Ectodermal cell (in vitro differentiated cells): ENCODE measurements around the gene RHNO1. TPM values are rescaled to one million over a fixed set of nuclear protein-coding genes. Genes with fewer than 3 reads are reported as not detected.
A peak's percentile ranks its signal among the peaks of the same experiment; 100 is the strongest.

Experiments
- H3K27ac ChIP-seq: 2 replicates; pipeline ENCODE4 v1.7.0; 2013; ENCODE audit warnings: mild to moderate bottlenecking, low read depth, low read length; ENCODE audit not compliant: insufficient read depth, poor library complexity, severe bottlenecking
- H3K27me3 ChIP-seq: 2 replicates; pipeline ENCODE4 v1.7.0; 2013; ENCODE audit warnings: mild to moderate bottlenecking, low read length; ENCODE audit not compliant: insufficient read depth, control insufficient read depth, poor library complexity, severe bottlenecking
- H3K36me3 ChIP-seq: one replicate; pipeline ENCODE4 v1.7.0; 2013; ENCODE audit warnings: low read length; ENCODE audit not compliant: control insufficient read depth, insufficient read depth
- H3K4me1 ChIP-seq: one replicate; pipeline ENCODE4 v1.7.0; 2013; ENCODE audit warnings: low read length; ENCODE audit not compliant: control insufficient read depth, insufficient read depth
- H3K4me3 ChIP-seq: 2 replicates; pipeline ENCODE4 v1.7.0; 2013; ENCODE audit warnings: low read depth, low read length, control low read depth; ENCODE audit not compliant: insufficient read depth
- H3K9me3 ChIP-seq: 2 replicates; pipeline ENCODE4 v1.7.0; 2013; ENCODE audit warnings: mild to moderate bottlenecking, low read length, moderate library complexity; ENCODE audit not compliant: control insufficient read depth
- WGBS, 2 experiments: methylation state at CpG; one replicate each; pipeline ENCODE4 v1.1.7; 2013; ENCODE audit warnings: missing lambda C conversion rate in 2 of 2; 5-methylcytosine and 5-hydroxymethylcytosine counted together
- polyA plus RNA-seq, 4 experiments: library from polyadenylated mRNA; stranded (reverse); fragments of 50-300 nt; gene quantifications; one replicate each; pipeline ENCODE4 v1.2.3, GENCODE V29; 2013

The RHNO1 gene, protein sequence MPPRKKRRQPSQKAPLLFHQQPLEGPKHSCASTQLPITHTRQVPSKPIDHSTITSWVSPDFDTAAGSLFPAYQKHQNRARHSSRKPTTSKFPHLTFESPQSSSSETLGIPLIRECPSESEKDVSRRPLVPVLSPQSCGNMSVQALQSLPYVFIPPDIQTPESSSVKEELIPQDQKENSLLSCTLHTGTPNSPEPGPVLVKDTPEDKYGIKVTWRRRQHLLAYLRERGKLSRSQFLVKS
- polyA plus RNA-seq (2013, experiment 1 of 4), result 73.4 TPM
- polyA plus RNA-seq (2013, experiment 2 of 4), result 64.1 TPM
- polyA plus RNA-seq (2013, experiment 3 of 4), result 74.3 TPM
- 69.4 TPM for polyA plus RNA-seq (2013, experiment 4 of 4)

DNA sequence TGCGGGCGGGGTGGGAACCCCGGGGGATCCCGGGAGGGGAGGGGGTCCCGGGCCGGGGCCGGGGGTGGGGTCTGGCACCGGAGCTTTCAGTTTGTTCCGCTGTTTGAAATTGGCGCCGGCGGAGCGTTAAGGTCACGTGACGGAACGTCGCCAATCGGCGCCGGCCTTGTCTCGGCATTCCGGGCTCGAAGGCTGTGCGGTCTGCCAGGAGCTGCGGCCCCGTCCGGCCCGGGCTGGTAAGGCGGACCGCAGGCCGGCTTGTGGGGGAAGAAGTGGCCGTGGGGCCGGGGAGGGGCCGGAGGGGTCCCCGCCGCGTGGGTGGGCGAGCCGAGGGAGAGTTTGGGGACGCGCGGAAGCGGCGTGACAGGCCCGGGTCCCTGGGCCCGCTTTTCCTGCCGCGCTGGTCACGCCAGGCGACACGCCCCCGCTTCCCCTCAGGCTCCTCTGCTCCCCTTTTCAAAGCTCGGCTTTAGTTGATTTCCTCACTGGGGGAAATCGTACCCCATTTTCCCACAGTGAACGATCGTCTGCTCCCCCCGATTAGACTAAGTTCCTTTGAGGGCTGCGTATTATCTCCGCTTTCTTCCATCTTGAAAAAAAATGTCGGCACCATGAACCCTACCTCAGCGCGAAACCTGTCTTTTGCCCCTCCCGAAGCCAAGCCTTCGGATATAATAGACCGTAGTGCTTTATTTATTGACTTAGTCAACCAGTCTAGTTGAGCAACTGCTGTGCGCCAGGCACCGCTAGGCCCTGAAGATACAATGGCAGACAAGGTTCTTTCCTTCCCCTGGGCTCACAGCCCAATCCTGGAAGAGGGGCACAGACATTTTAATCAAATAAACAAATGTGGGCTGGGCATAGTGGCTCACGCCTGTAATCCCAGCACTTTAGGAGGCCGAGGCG lies at the start of gene RHNO1, which contains the start of gene FOXM1:
RHNO1 (plus strand) TSS at position 177 of the 906 bp plus-strand sequence. CDS start 8,144 bp downstream, outside the sequence.
FOXM1 (minus strand) TSS at position 128 of the 906 bp plus-strand sequence. CDS start 2,696 bp downstream, outside the sequence.
- H3K27ac ChIP-seq, result peak within 1 kb of the TSS; percentile 85
- H3K4me1 ChIP-seq, result peaks cover 6% of the 10 kb centered on the region
- peak within 1 kb of the TSS; percentile 98 for H3K4me3 ChIP-seq
- H3K27me3 ChIP-seq, result no peaks in the 10 kb centered on the region
- H3K9me3 ChIP-seq, result no peaks in the 10 kb centered on the region
- 1% methylated on average over 70 of the region's 70 CpGs for WGBS, 2 experiments
- H3K36me3 ChIP-seq, result peaks cover 20% of the 10 kb centered on the region

DNA sequence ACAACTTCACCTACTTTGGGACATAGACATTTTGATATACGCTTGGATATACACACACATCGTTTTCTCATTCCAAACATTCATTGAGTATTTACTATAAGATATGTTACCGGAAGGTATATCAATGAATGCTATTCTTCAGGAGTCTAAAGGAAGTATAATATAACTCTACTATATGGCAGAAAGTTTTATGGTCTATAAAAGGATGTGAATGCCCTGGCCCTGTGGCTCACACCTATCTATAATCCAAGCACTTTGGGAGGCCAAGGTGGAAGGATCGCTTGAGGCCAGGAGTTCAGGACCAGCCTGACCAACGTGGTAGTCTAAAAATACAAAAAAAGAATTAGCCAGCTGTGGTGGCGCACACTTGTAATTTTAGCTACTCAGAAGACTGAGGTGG lies 47.7 kb upstream of the RHNO1 start:
- H3K36me3 ChIP-seq, result peaks cover 12% of the 10 kb centered on the region
- H3K4me1 ChIP-seq, result peaks cover 30% of the 10 kb centered on the region
- H3K4me3 ChIP-seq, result no peak overlapping the region
- H3K27me3 ChIP-seq, result no peaks in the 10 kb centered on the region
- H3K9me3 ChIP-seq, result no peaks in the 10 kb centered on the region
- WGBS, 2 experiments, result 88 to 98% methylated on average over 3 to 4 of the region's 6 CpGs
- no peak overlapping the region for H3K27ac ChIP-seq

DNA sequence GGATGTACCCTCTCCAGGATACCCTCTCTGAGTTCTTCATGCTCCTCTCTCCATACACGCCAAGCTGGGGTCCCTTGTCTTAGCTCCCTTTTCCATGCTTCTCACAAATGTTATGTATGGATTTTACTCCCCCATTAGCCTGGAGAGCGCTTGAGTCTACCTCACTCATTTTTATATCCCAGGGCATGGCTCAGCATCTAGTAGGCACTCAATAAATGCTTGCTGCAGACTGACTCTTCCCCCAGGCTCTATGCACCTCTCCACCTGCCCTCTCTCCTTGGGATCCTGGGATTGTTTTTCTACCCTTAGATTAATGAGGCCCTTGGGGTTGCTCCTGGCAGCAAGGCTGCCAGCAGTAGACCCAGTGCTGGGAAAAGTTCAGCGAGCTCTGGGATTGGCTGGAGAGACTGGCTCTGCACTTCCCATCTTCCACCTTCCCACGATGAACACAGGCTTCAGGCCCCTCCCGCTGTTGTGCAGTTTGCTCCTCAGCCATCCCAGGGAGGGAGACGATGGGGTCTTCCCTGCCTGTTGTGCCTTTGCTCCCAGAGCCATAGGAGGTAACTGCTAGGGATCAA lies 44.4 kb upstream of the RHNO1 start:
- H3K36me3 ChIP-seq, result peaks cover 11% of the 10 kb centered on the region
- H3K27ac ChIP-seq, result no peak overlapping the region
- H3K27me3 ChIP-seq, result no peaks in the 10 kb centered on the region
- 85 to 91% methylated on average over 6 of the region's 6 CpGs for WGBS, 2 experiments
- no peaks in the 10 kb centered on the region for H3K9me3 ChIP-seq
- peaks cover 22% of the 10 kb centered on the region for H3K4me1 ChIP-seq
- no peak overlapping the region for H3K4me3 ChIP-seq

DNA sequence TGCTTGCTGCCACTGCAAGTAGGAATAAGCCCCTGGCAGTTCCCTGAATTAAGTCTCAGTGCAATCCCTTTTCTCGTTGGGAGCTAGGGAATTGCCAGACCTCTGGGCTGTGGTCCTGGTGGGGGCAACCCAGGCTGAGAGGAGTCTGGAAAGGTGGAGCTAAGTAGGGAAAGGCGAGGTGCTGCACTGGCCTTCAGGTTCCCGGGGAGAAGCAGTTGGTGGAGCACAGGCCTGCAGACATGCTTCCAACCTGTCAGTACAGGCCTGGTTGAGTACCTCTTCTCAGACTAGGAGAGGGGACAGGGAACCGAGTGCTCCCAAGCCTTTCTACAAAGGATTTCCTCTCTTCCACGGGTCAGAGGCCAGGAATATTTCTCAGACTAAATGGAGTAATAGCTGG lies 43.7 kb upstream of the RHNO1 start:
- Histone ChIP-seq H3K4me1 (peaks cover 22% of the 10 kb centered on the region), H3K4me3 (no peak overlapping the region), H3K9me3 (no peaks in the 10 kb centered on the region), H3K36me3 (peaks cover 6% of the 10 kb centered on the region), H3K27ac (no peak overlapping the region), H3K27me3 (no peaks in the 10 kb centered on the region)
- WGBS, 2 experiments, result 74 to 82% methylated on average over 5 of the region's 5 CpGs

DNA sequence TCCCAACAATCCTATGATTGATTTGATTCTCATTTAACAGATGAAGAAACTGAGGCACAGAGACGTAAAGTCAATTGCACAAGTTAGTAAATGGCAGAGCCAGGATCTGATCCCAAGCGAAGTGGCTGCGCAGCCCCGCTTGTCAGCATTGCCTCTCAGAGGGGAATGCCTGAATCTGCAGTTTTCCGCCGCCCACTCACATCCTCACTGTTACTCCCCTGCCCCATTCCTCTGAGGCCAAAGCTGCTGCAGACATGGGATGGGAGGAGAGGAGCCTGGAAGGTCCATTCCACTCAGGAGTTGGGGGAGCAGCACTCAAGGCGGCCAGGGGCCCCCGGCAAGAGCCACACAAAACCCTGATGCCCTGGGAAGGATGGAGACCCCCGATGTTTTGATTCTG lies 43.2 kb upstream of the RHNO1 start:
- H3K4me3 ChIP-seq, result no peak overlapping the region
- H3K27me3 ChIP-seq, result no peaks in the 10 kb centered on the region
- no peaks in the 10 kb centered on the region for H3K9me3 ChIP-seq
- peaks cover 22% of the 10 kb centered on the region for H3K4me1 ChIP-seq
- H3K27ac ChIP-seq, result no peak overlapping the region
- peaks cover 6% of the 10 kb centered on the region for H3K36me3 ChIP-seq
- 87 to 90% methylated on average over 9 of the region's 9 CpGs for WGBS, 2 experiments

DNA sequence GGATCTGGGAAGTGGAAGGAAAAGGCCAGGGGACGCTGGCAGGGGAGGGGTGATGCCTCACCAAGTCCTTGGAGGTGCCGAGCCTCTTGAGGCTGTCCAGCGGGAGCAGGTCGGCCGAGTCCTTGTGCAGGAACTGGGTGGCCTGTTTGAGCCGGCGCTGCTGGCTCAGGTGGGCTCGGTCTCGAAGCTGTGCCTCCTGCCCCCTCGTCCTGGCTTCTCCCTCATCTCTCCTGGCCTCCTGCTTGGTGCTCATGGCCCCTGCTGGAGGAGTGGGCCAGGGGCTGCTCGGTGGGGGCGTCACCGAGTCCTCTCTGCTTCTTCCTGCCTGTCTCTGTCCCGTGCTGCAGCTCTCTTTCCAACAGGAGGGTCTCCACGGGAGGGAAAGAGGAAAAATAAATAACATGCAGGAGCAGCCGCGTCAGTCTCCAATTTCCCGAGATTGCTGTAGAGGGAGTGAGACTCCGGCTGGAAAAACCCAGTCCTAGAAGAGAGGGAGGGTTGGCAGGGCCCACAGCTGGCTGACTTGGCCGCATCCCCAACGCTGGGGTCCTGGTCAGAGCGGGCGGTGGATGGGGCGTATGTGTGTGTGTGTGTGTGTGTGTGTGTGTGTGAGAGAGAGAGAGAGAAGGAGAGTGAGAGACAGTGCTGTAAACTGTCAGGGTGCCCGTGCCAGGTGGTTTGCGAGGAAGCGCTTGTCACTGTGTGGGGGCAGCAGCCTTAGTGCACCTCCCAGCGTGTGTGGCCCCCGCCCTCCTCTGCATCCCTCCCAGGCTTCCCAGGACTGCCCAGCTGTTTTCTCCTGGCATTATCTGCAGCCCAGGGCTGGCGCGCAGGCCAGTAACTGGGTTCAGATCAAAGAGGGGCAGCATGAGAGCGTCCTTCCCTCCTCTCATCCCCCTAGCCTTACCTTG lies 42.2 kb upstream of the RHNO1 start, which contains the start of gene NRIP2:
NRIP2 (minus strand) TSS at position 455 of the 911 bp plus-strand sequence; CDS start at position 403, 52 bp downstream.
- Histone ChIP-seq H3K27ac (no peak within 1 kb of the TSS), H3K36me3 (peaks cover 6% of the 10 kb centered on the region), H3K27me3 (no peaks in the 10 kb centered on the region), H3K4me1 (peaks cover 22% of the 10 kb centered on the region), H3K4me3 (no peak within 1 kb of the TSS), H3K9me3 (no peaks in the 10 kb centered on the region)
- 42% methylated on average over 32 of the region's 32 CpGs for WGBS, 2 experiments

DNA sequence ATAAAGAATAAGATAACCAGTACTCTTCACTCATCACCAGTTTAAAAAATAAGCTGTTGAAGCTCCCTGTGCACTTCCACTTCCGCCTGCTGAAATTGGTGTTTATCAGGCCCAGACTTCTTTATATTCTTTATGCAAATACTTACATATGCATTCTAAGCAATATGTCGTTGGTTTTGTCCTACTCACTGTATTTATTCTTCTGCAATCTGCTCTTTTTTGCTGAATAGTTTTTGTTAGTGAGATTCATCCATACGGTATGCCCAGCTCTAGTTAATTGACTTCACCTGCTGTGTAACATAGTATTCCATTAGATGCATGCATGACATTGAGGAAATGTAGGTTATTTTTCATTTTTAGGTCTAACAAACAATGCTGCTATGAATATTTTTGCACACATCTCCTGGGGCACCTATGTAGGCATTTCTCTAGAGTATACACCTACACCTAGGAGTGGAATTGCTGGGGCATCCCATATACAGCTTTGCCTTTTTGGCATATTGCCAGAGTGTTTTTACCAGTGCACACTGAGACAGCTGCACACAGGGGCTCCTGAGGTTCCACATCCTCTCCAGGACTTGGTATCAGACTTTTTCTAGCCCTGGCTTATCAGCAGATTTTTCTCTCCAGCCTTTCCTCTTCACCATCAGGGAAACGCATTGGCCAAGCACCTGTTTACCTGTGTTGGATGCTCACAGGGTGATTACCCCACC lies 41.2 kb upstream of the RHNO1 start:
- H3K36me3 ChIP-seq, result peaks cover 6% of the 10 kb centered on the region
- WGBS, 2 experiments, result 86 to 89% methylated on average over 4 of the region's 4 CpGs
- no peaks in the 10 kb centered on the region for H3K9me3 ChIP-seq
- no peak overlapping the region for H3K27ac ChIP-seq
- no peak overlapping the region for H3K4me3 ChIP-seq
- no peaks in the 10 kb centered on the region for H3K27me3 ChIP-seq
- peaks cover 22% of the 10 kb centered on the region for H3K4me1 ChIP-seq

DNA sequence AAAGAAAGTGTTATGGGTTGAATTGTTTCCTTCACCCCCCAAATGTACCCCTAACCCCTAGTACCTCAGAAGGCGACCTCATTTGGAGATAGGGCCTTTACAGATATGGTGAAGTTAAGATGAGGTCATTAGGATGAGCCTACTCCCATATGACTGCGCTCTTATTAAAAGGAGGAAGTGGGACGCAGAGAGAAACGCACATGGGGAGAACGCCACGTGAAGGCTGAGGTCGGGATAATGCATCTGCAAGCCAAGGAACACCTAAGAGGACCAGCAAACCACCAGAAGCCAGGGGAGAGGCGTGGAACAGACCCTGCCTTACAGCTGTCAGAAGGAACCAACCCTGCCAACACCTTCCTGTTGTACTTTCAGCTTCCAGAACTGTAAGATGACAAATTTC lies 40.4 kb upstream of the RHNO1 start:
- H3K9me3 ChIP-seq, result no peaks in the 10 kb centered on the region
- H3K4me3 ChIP-seq, result no peak overlapping the region
- H3K27ac ChIP-seq, result no peak overlapping the region
- 85% methylated on average over 8 of the region's 8 CpGs for WGBS, 2 experiments
- H3K4me1 ChIP-seq, result peaks cover 22% of the 10 kb centered on the region
- H3K36me3 ChIP-seq, result peaks cover under 1% of the 10 kb centered on the region
- no peaks in the 10 kb centered on the region for H3K27me3 ChIP-seq
